Endothelial cell of umbilical vein (primary cell): ENCODE data around the gene OPN1SW. TPM values are rescaled to one million over a fixed set of nuclear protein-coding genes. Genes with fewer than 3 reads are reported as not detected.

Source experiments
- BruUV-seq: library from RNA; stranded (reverse); fragments of 400-500 nt; replicated peaks from 2 replicates; lab custom pipeline; 2021; lab: Mats Ljungman, UMichigan
- CTCF ChIA-PET: fragments of 300-600, 350-600 bp; sonication (Branson Sonifier 250); formaldehyde crosslinking; loops from one replicate; lab custom pipeline; 2021; ENCODE audit warnings: antibody characterized with exemption, inconsistent platforms; lab: Charles Lee
- POLR2A ChIA-PET: fragments of 300-600, 350-600 bp; sonication (Branson Sonifier 250); formaldehyde crosslinking; loops from one replicate; lab custom pipeline; 2021; ENCODE audit warnings: antibody characterized with exemption, inconsistent platforms; lab: Charles Lee
- DNase-seq: peaks from one replicate; pipeline ENCODE4 v3.0.0-alpha.2; 2011; ENCODE audit warnings: low read depth, low spot score
- FAIRE-seq: peaks from 2 replicates; lab custom pipeline; 2011; peaks lifted over from hg19 to GRCh38; lab: Jason Lieb, UNC
- H2AFZ ChIP-seq: 2 replicates; pipeline ENCODE4 v1.6.0; 2012; ENCODE audit warnings: low read depth, low read length, control low read depth, inconsistent platforms
- H3K27ac ChIP-seq: 2 replicates; pipeline ENCODE4 v1.5.1; 2011; ENCODE audit warnings: low read depth, mild to moderate bottlenecking, control low read depth, low read length, moderate library complexity; ENCODE audit not compliant: insufficient read depth
- H3K27me3 ChIP-seq, 2 experiments: 2 replicates each; pipeline versions ENCODE4 v1.6.0 to v1.6.1; 2011; ENCODE audit warnings: low read length in 2 of 2, mixed read lengths in 1 of 2; ENCODE audit not compliant: control insufficient read depth in 2 of 2, insufficient read depth in 2 of 2
- H3K36me3 ChIP-seq, 2 experiments: 2 replicates in 1 of 2; 3 replicates in 1 of 2; pipeline ENCODE4 v1.5.1; 2011; ENCODE audit warnings: low read length in 2 of 2, mild to moderate bottlenecking in 1 of 2, moderate library complexity in 1 of 2; ENCODE audit not compliant: control insufficient read depth in 2 of 2, insufficient read depth in 2 of 2; ENCODE audit errors: extremely low read depth in 1 of 2
- H3K4me1 ChIP-seq: 3 replicates; pipeline ENCODE4 v1.5.1; 2011; ENCODE audit warnings: mild to moderate bottlenecking, low read length; ENCODE audit not compliant: control insufficient read depth, insufficient read depth; ENCODE audit errors: extremely low read depth
- H3K4me2 ChIP-seq: 2 replicates; pipeline ENCODE4 v1.6.1; 2011; ENCODE audit warnings: low read length, control low read depth, mixed read lengths; ENCODE audit not compliant: insufficient read depth
- H3K4me3 ChIP-seq, 3 experiments: fragments of 200-600 bp in 1 of 3; sonication (generic), shearing (Covaris generic) in 1 of 3; replicated peaks in 1 of 3; 2 replicates each; pipeline ENCODE4 v1.5.1; 2011 to 2016; ENCODE audit warnings: control low read depth in 3 of 3, low read length in 3 of 3, mild to moderate bottlenecking in 2 of 3, inconsistent platforms in 1 of 3, low read depth in 1 of 3, moderate library complexity in 1 of 3; ENCODE audit not compliant: insufficient read depth in 1 of 3
- H3K79me2 ChIP-seq: 2 replicates; pipeline ENCODE4 v1.6.0; 2012; ENCODE audit warnings: low read length, inconsistent platforms; ENCODE audit not compliant: control insufficient read depth, insufficient read depth
- H3K9ac ChIP-seq: replicated peaks from 2 replicates; pipeline ENCODE3; 2011; ENCODE audit warnings: low read length, control low read depth; ENCODE audit not compliant: insufficient read depth; ENCODE audit errors: extremely low read depth
- H3K9me1 ChIP-seq: replicated peaks from 3 replicates; pipeline ENCODE4 v1.6.0; 2011; ENCODE audit warnings: mild to moderate bottlenecking, low read length; ENCODE audit not compliant: control insufficient read depth, insufficient read depth; ENCODE audit errors: extremely low read depth
- H3K9me3 ChIP-seq: replicated peaks from 2 replicates; pipeline ENCODE4 v1.5.1; 2012; ENCODE audit warnings: low read length, inconsistent platforms; ENCODE audit not compliant: control insufficient read depth, insufficient read depth
- H4K20me1 ChIP-seq: replicated peaks from 2 replicates; pipeline ENCODE3; 2011; ENCODE audit warnings: mild to moderate bottlenecking, low read length; ENCODE audit not compliant: control insufficient read depth, insufficient read depth; ENCODE audit errors: extremely low read depth
- CTCF ChIP-seq, 2 donors: IDR thresholded peaks; 1 replicate in 1 of 2; 2 replicates in 1 of 2; pipeline ENCODE4 v1.5.1; 2011; ENCODE audit warnings: low read length in 2 of 2, mild to moderate bottlenecking in 2 of 2, moderate library complexity in 2 of 2, control low read depth in 1 of 2, inconsistent platforms in 1 of 2, low read depth in 1 of 2; ENCODE audit not compliant: insufficient read depth in 1 of 2; ENCODE audit errors: extremely low read depth in 1 of 2
- GATA2 ChIP-seq: IDR thresholded peaks from 2 replicates; pipeline ENCODE4 v1.7.0; 2011; ENCODE audit warnings: low read depth, mild to moderate bottlenecking, moderate library complexity, mixed read lengths, low read length; ENCODE audit not compliant: insufficient read length, insufficient read depth
- JUN ChIP-seq: IDR thresholded peaks from 2 replicates; pipeline ENCODE4 v1.6.1; 2011; ENCODE audit warnings: borderline replicate concordance, low read depth; ENCODE audit not compliant: insufficient read length, insufficient read depth
- POLR2AphosphoS5 ChIP-seq: IDR thresholded peaks from 2 replicates; pipeline ENCODE4 v1.6.1; 2012; ENCODE audit warnings: low read depth, mild to moderate bottlenecking, control low read depth, low read length, moderate library complexity; ENCODE audit not compliant: insufficient read depth
- dilution Hi-C: fragments of 300-500 bp; cut with MboI; formaldehyde crosslinking; loops from one replicate; pipeline ENCODE4 v1.15.0; 2019; ENCODE audit warnings: low sequenced_read_pairs; ENCODE audit not compliant: extremely low pct_ligation_motif_present
- intact Hi-C: fragments of 100-400 bp; cut with micrococcal nuclease; formaldehyde crosslinking; loops from one replicate; pipeline ENCODE4 v1.10.0; 2022
- polyA plus RNA-seq, 4 experiments: library from polyadenylated mRNA; depleted of rRNA in 3 of 4; stranded (reverse) in 3 of 4; unstranded in 1 of 4; fragments of >200 nt; gene quantifications; 2 replicates each; pipeline versions ENCODE4 v1.2.1 to v1.2.3, GENCODE V29; 2011 to 2012; ENCODE audit warnings: missing spikeins in 1 of 4
- total RNA-seq: library from RNA; stranded (reverse); gene quantifications from 2 replicates; pipeline ENCODE4 v1.2.3, GENCODE V29; 2021
- TF ChIP-seq, protein P1 (sequence below): IDR thresholded peaks from 2 replicates; pipeline ENCODE4 v1.6.1; 2011; ENCODE audit not compliant: insufficient read depth, insufficient read length

Gene OPN1SW
- total and polyA plus RNA-seq, 2 donors (not counting 3 experiments of a cell fraction or from before 2014, with no cell fraction given), result not detected

- Histone ChIP-seq H3K9ac (no peak overlapping the region), H3K9me3 (no peaks in the 10 kb centered on the region), H3K4me3 (no peak overlapping the region), H2AFZ (no peak overlapping the region), H3K79me2 (no peaks in the 10 kb centered on the region), H3K27ac (no peak overlapping the region), H3K4me2 (no peak overlapping the region), H3K27me3 (peaks cover 12 to 16% of the 10 kb centered on the region in 2 experiments), H3K4me1 (peaks cover 9% of the 10 kb centered on the region), H3K9me1 (no peaks in the 10 kb centered on the region), H4K20me1 (no peaks in the 10 kb centered on the region), H3K36me3 (no peaks in the 10 kb centered on the region)
- no peak for DNase-seq
- ChIA-PET POLR2A (no interaction called here), CTCF (interaction anchor here (1.4 kb wide), 2 partner anchors 8 to 17 kb away, joined by 3 to 4 read pairs; no protein-coding TSS in a partner anchor)
- intact Hi-C loops, result no loop called here
- no peak for TF ChIP-seq GATA2
- no peak for TF ChIP-seq POLR2AphosphoS5
- dilution Hi-C loops, result no loop called here
- FAIRE-seq, result no peak
- BruUV-seq, result no TSS peak
Measured at GRCh38 chr7:128729494-128729893, 46.1 kb downstream of the OPN1SW start.

DNA sequence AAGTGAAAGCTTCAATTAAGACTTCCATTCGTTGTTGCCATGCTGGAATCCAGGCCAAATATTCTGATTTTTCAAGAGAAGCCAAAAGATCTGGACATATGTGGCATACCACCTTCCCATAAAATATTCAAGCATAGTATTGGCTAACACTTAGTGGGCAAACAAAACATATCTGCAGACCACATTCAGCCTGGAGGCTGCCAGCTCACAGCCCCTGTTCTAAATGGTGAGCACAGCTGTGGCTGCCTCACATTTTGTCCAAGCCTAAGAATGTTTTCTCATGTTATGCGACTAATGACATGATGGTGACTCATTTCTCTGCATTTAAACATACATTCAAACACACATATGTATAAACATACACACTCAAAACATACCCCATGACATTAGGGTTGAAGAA, 47.0 kb downstream of the OPN1SW start:
- Histone ChIP-seq H2AFZ (no peak overlapping the region), H3K4me2 (no peak overlapping the region), H3K27me3 (peaks cover 16 to 17% of the 10 kb centered on the region in 2 experiments), H3K9ac (no peak overlapping the region), H3K79me2 (no peaks in the 10 kb centered on the region), H3K9me1 (no peaks in the 10 kb centered on the region), H3K4me1 (peaks cover 9% of the 10 kb centered on the region), H3K9me3 (no peaks in the 10 kb centered on the region), H3K27ac (no peak overlapping the region), H4K20me1 (no peaks in the 10 kb centered on the region), H3K36me3 (no peaks in the 10 kb centered on the region), H3K4me3 (no peak overlapping the region)
- intact Hi-C loops, result no loop called here
- BruUV-seq, result no TSS peak
- ChIA-PET CTCF (interaction anchor here (1.4 kb wide), 2 partner anchors 9 to 16 kb away, joined by 3 to 4 read pairs; no protein-coding TSS in a partner anchor), POLR2A (no interaction called here)
- FAIRE-seq (no peak), DNase-seq (no peak)
- TF ChIP-seq CTCF (IDR thresholded peaks at IDR 0.05; ENCODE audit: extremely low read depth in 1 of 2, insufficient read depth in 1 of 2, low read depth in 1 of 2, low read length in 2 of 2) (no peak), GATA2 (no peak), POLR2AphosphoS5 (no peak), JUN (no peak)
- TF ChIP-seq, protein P1, sequence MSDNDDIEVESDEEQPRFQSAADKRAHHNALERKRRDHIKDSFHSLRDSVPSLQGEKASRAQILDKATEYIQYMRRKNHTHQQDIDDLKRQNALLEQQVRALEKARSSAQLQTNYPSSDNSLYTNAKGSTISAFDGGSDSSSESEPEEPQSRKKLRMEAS, result no peak
- dilution Hi-C loops, result no loop called here
